HCT116 (cell line): Measurements from ENCODE around the gene MTRFR. TPM values are rescaled to one million over a fixed set of nuclear protein-coding genes. Genes with fewer than 3 reads are reported as not detected.

ENCODE experiments used
- ATAC-seq: fragments of 200-7000 bp; cut with Tn5 transposase; 2 replicates; pipeline ENCODE4 v1.9.1; 2020; ENCODE audit warnings: mild to moderate bottlenecking, moderate library complexity
- Bru-seq: library from RNA; stranded (reverse); fragments of 400-500 nt; gene quantifications from one replicate; lab custom pipeline; 2021; lab: Mats Ljungman, UMichigan
- BruChase-seq, 2 experiments: library from RNA; stranded (reverse); fragments of 400-500 nt; gene quantifications; one replicate each; lab custom pipeline; 2021; lab: Mats Ljungman, UMichigan
- BruUV-seq: library from RNA; stranded (reverse); fragments of 400-500 nt; replicated peaks from 2 replicates; lab custom pipeline; 2021; lab: Mats Ljungman, UMichigan
- CTCF ChIA-PET: fragments of 300-600 bp; sonication (Branson Sonifier 250); formaldehyde crosslinking; loops from one replicate; lab custom pipeline; 2021; ENCODE audit warnings: antibody characterized with exemption; lab: Charles Lee
- POLR2A ChIA-PET: fragments of 300-600, 350-600 bp; sonication (Branson Sonifier 250); formaldehyde crosslinking; loops from one replicate; lab custom pipeline; 2021; ENCODE audit warnings: antibody characterized with exemption; lab: Charles Lee
- RAD21 ChIA-PET, 2 experiments: fragments of 300-600 bp; sonication (Branson Sonifier 250); formaldehyde crosslinking; loops; one replicate each; lab custom pipeline; 2023; ENCODE audit warnings: low total read pairs in 2 of 2; ENCODE audit not compliant: uncharacterized antibody in 2 of 2, unreplicated experiment in 2 of 2, low non-redundant PET in 1 of 2; lab: Charles Lee
- DNase-seq: peaks from one replicate; pipeline ENCODE4 v3.0.0-alpha.2; 2010; ENCODE audit warnings: low read depth, low spot score
- H2AFZ ChIP-seq: fragments of 200-600 bp; shearing (Covaris generic), sonication (generic); 2 replicates; pipeline ENCODE4 v1.6.1; 2017; ENCODE audit warnings: low read depth, mixed run types, mixed read lengths, antibody characterized with exemption, low read length; ENCODE audit not compliant: poor library complexity, severe bottlenecking
- H3K27ac ChIP-seq: 2 replicates; pipeline ENCODE4 v1.5.1; 2012; ENCODE audit warnings: low read depth, low read length
- H3K27me3 ChIP-seq: fragments of 200-600 bp; sonication (generic); 2 replicates; pipeline ENCODE4 v1.6.1; 2016; ENCODE audit warnings: mixed run types, low read length, mixed read lengths; ENCODE audit not compliant: insufficient read depth
- H3K36me3 ChIP-seq, 2 experiments: fragments of 200-500 bp in 1 of 2; fragments of 200-600 bp in 1 of 2; sonication (Bioruptor generic) in 1 of 2; sonication (generic) in 1 of 2; 2 replicates each; pipeline versions ENCODE4 v1.5.1 to v1.6.1; 2014 to 2016; ENCODE audit warnings: low read length in 2 of 2, inconsistent platforms in 1 of 2, mixed read lengths in 1 of 2, mixed run types in 1 of 2; ENCODE audit not compliant: insufficient read depth in 2 of 2, control insufficient read depth in 1 of 2
- H3K4me1 ChIP-seq, 2 experiments: fragments of 200-600 bp in 1 of 2; sonication (generic) in 1 of 2; 2 replicates each; pipeline versions ENCODE4 v1.5.1 to v1.6.1; 2012 to 2017; ENCODE audit warnings: low read length in 2 of 2, inconsistent platforms in 1 of 2, mild to moderate bottlenecking in 1 of 2, mixed read lengths in 1 of 2, mixed run types in 1 of 2, moderate library complexity in 1 of 2; ENCODE audit not compliant: insufficient read depth in 2 of 2, control insufficient read depth in 1 of 2
- H3K4me2 ChIP-seq: fragments of 200-600 bp; sonication (generic); 2 replicates; pipeline ENCODE4 v1.6.1; 2017; ENCODE audit warnings: mixed run types, low read length, mixed read lengths
- H3K4me3 ChIP-seq, 2 experiments: fragments of 200-600 bp in 1 of 2; sonication (generic) in 1 of 2; replicated peaks in 1 of 2; 2 replicates each; pipeline ENCODE4 v1.5.1; 2011 to 2016; ENCODE audit warnings: low read length in 2 of 2, control low read depth in 1 of 2, low read depth in 1 of 2, mild to moderate bottlenecking in 1 of 2, mixed read lengths in 1 of 2, mixed run types in 1 of 2
- H3K79me2 ChIP-seq: fragments of 200-600 bp; sonication (generic); 2 replicates; pipeline ENCODE4 v1.6.1; 2017; ENCODE audit warnings: mild to moderate bottlenecking, mixed run types, low read length, moderate library complexity, mixed read lengths; ENCODE audit not compliant: insufficient read depth
- H3K9ac ChIP-seq: fragments of 200-600 bp; sonication (generic); 2 replicates; pipeline ENCODE4 v1.6.1; 2016; ENCODE audit warnings: low read length, mixed read lengths
- H3K9me2 ChIP-seq: fragments of 200-600 bp; sonication (generic), shearing (Covaris generic); 2 replicates; pipeline ENCODE4 v1.6.1; 2017; ENCODE audit warnings: mixed run types, mild to moderate bottlenecking, moderate library complexity; ENCODE audit not compliant: insufficient read depth
- H3K9me3 ChIP-seq, 2 experiments: fragments of 200-500 bp in 1 of 2; fragments of 200-600 bp in 1 of 2; sonication (Bioruptor generic) in 1 of 2; sonication (generic) in 1 of 2; 2 replicates each; pipeline ENCODE4 v1.6.1; 2014 to 2017; ENCODE audit warnings: low read length in 2 of 2, mixed read lengths in 2 of 2, inconsistent platforms in 1 of 2, low read depth in 1 of 2, mild to moderate bottlenecking in 1 of 2, mixed run types in 1 of 2, moderate library complexity in 1 of 2; ENCODE audit not compliant: control insufficient read depth in 1 of 2, insufficient read depth in 1 of 2
- H4K20me1 ChIP-seq: fragments of 200-600 bp; sonication (generic), shearing (Covaris generic); 2 replicates; pipeline ENCODE4 v1.6.1; 2017; ENCODE audit warnings: mixed run types, mild to moderate bottlenecking, moderate library complexity; ENCODE audit not compliant: insufficient read depth
- ELF1 ChIP-seq: IDR thresholded peaks from 2 replicates; pipeline ENCODE4 v1.6.1; 2012; ENCODE audit warnings: low read depth, borderline replicate concordance
- EZH2phosphoT487 ChIP-seq: fragments of 200-600 bp; IDR thresholded peaks from 2 replicates; pipeline ENCODE4 v1.6.1; 2018; ENCODE audit warnings: antibody characterized with exemption, borderline replicate concordance
- MAX ChIP-seq: IDR thresholded peaks from 2 replicates; pipeline ENCODE4 v1.6.1; 2012
- POLR2A ChIP-seq: IDR thresholded peaks from 2 replicates; pipeline ENCODE4 v1.7.0; 2011; ENCODE audit warnings: borderline replicate concordance; ENCODE audit not compliant: insufficient read depth, insufficient read length; ENCODE audit errors: extremely low read depth
- POLR2AphosphoS5 ChIP-seq: IDR thresholded peaks from 2 replicates; pipeline ENCODE4 v1.6.1; 2011; ENCODE audit warnings: mild to moderate bottlenecking, low read depth, low read length, moderate library complexity
- REST ChIP-seq: IDR thresholded peaks from 2 replicates; pipeline ENCODE4 v1.6.1; 2012; ENCODE audit warnings: low read depth
- SIN3A ChIP-seq: IDR thresholded peaks from 2 replicates; pipeline ENCODE4 v1.6.1; 2012; ENCODE audit warnings: low read depth
- SP1 ChIP-seq: IDR thresholded peaks from 2 replicates; pipeline ENCODE4 v1.6.1; 2012; ENCODE audit warnings: low read depth
- SRF ChIP-seq: IDR thresholded peaks from 2 replicates; pipeline ENCODE4 v1.6.1; 2012; ENCODE audit warnings: low read depth
- TCF7L2 ChIP-seq: IDR thresholded peaks from 2 replicates; pipeline ENCODE4 v1.7.0; 2011; ENCODE audit warnings: borderline replicate concordance, inconsistent platforms; ENCODE audit not compliant: insufficient read depth, insufficient read length; ENCODE audit errors: extremely low read depth
- ZBTB33 ChIP-seq: IDR thresholded peaks from 2 replicates; pipeline ENCODE4 v1.6.1; 2011; ENCODE audit warnings: mild to moderate bottlenecking, low read length, moderate library complexity; ENCODE audit not compliant: insufficient replicate concordance; ENCODE audit errors: extremely low read depth
- ZFX ChIP-seq: fragments of 450-650 bp; IDR thresholded peaks from 2 replicates; pipeline ENCODE4 v1.6.1; 2017
- intact Hi-C: fragments of 100-400 bp; cut with micrococcal nuclease; formaldehyde crosslinking; loops from 2 replicates; pipeline ENCODE4 v1.10.0; 2022
- long read RNA-seq: library from polyadenylated mRNA; unstranded; transcript quantifications from one replicate; pipeline ENCODE4 v2.0.0, GENCODE V29; 2021; ENCODE audit not compliant: unreplicated experiment
- polyA plus RNA-seq: library from polyadenylated mRNA; unstranded; fragments of >200 nt; gene quantifications from 2 replicates; pipeline ENCODE4 v1.2.1, GENCODE V29; 2012; ENCODE audit warnings: missing spikeins
- total RNA-seq: library from RNA; stranded (reverse); gene quantifications from one replicate; pipeline ENCODE4 v1.2.1, GENCODE V29; 2021; ENCODE audit not compliant: unreplicated experiment

MTRFR gene
- 27.0 TPM for total RNA-seq
- polyA plus RNA-seq: 17.0 and 22.8 TPM in 2 replicates
- percentile 78 among the genes with signal in this experiment for Bru-seq, nascent RNA
- percentile 63 among the genes with signal in this experiment for BruChase-seq, experiment 1, labeled RNA remaining after a 6-hour chase
- percentile 74 among the genes with signal in this experiment for BruChase-seq, experiment 2, labeled RNA remaining after a 2-hour chase
- long read RNA-seq, transcript C12orf65-201 (3 exons, 2,073 nt): major isoform, 46 of 73 reads
- long read RNA-seq, transcript C12orf65-204 (2 exons, 1,326 nt): minor isoform, 12 of 73 reads
- long read RNA-seq, partial matches to known transcripts: 5 of 73 reads
- long read RNA-seq, other reads (novel, unspliced or antisense): 5 of 73 reads

GRCh38 chr12:123232807-123233504 lies at the start of gene MTRFR, which contains the start of gene MPHOSPH9:
Gene MTRFR (plus strand): TSS chr12:123233436. CDS start chr12:123253675, 20,239 bp downstream.
Gene MPHOSPH9 (minus strand): TSS chr12:123233141. CDS start chr12:123230364, 2,777 bp downstream.
- H2AFZ ChIP-seq: peak within 1 kb of the TSS; percentile 83
- no peaks in the 10 kb centered on the region for H3K9me3 ChIP-seq
- peaks cover 12 to 21% of the 10 kb centered on the region in 2 experiments; a peak in 3 of 4 replicates for H3K4me1 ChIP-seq
- H3K79me2 ChIP-seq: peaks cover 86% of the 10 kb centered on the region
- no TSS peak for BruUV-seq
- DNase-seq (peak; percentile 99), ATAC-seq (peak; percentile 93)
- H3K36me3 ChIP-seq: no peaks in the 10 kb centered on the region
- no peaks in the 10 kb centered on the region for H3K27me3 ChIP-seq
- ChIA-PET RAD21 (interaction anchor here (0.7 to 1.9 kb wide), 5 partner anchors 189 to 267 kb away, joined by 3 to 8 read pairs (median 3); partner anchors contain the start of genes ABCB9 (in 1 of the 2) and OGFOD2 (in 1 of the 2)), POLR2A (interaction anchor here (0.5 to 2.8 kb wide), 40 partner anchors 8 to 479 kb away, joined by 3 to 19 read pairs (median 4); partner anchors contain the start of genes ABCB9, ARL6IP4, ATP6V0A2 and KMT5A), CTCF (interaction anchor here (0.8 to 2.4 kb wide), 8 partner anchors 9 to 258 kb away, joined by 3 to 20 read pairs (median 3); partner anchors contain the start of genes OGFOD2 and PITPNM2)
- intact Hi-C loops: loop anchor here (1.0 to 2.0 kb wide), 2 partner anchors 190 to 258 kb away; partner anchors contain the start of gene OGFOD2
- H3K4me2 ChIP-seq: peak within 1 kb of the TSS; percentile 98
- H3K9me2 ChIP-seq: no peaks in the 10 kb centered on the region
- no peaks in the 10 kb centered on the region for H4K20me1 ChIP-seq
- H3K9ac ChIP-seq: peak within 1 kb of the TSS; percentile 93
- peak within 1 kb of the TSS; percentile 69 to 97 for H3K4me3 ChIP-seq
- TF ChIP-seq ZFX: peak; percentile 49; the same call in 1 of the 2 replicates
- TF ChIP-seq ZBTB33: peak; percentile 81
- TF ChIP-seq SRF: peak; percentile 57; the same call in 1 of the 2 replicates
- TF ChIP-seq EZH2phosphoT487: no peak
- TF ChIP-seq POLR2AphosphoS5: peak; percentile 99
- no peak for TF ChIP-seq REST
- TF ChIP-seq MAX: peak; percentile 88
- no peak for TF ChIP-seq ELF1
- TF ChIP-seq SP1: peak; percentile 76
- TF ChIP-seq TCF7L2: peak; percentile 85
- peak; percentile 91 for TF ChIP-seq POLR2A
- peak; percentile 95 for TF ChIP-seq SIN3A
- H3K27ac ChIP-seq: peak within 1 kb of the TSS; percentile 78
